ENCODE results near the gene JAM2. TPM values are rescaled to one million over a fixed set of nuclear protein-coding genes. Genes with fewer than 3 reads are reported as not detected.
A peak's percentile ranks its signal among the peaks of the same experiment; 100 is the strongest.

Gene JAM2
- total RNA-seq, 4 donors from 2014 or later, result 24.9 to 59.5 (median 38.2) TPM

- peak overlapping the region in 3 of 4 donors; percentile 35 to 50 (median 43) for H3K27ac ChIP-seq
- TF ChIP-seq EP300 (IDR thresholded peaks at IDR 0.05) (no peak), CTCF (IDR thresholded peaks at IDR 0.05) (no peak), POLR2AphosphoS5 (IDR thresholded peaks at IDR 0.05) (no peak), POLR2A (IDR thresholded peaks at IDR 0.05) (no peak)
- no peak overlapping the region for H3K4me3 ChIP-seq
- no peak for ATAC-seq
- peaks cover 0 to 68% of the 10 kb centered on the region in 2 donors for H3K36me3 ChIP-seq
- no peaks in the 10 kb centered on the region for H3K9me3 ChIP-seq
- peaks cover 0 to 37% (median 0%) of the 10 kb centered on the region in 3 donors for H3K4me1 ChIP-seq
- 20 to 73% methylated on average over 1 to 3 of the region's 3 CpGs for WGBS, 2 donors (ENCODE audit: low coverage in 1 of 2)
- no peaks in the 10 kb centered on the region for H3K27me3 ChIP-seq
Observed at GRCh38 chr21:25722631-25723030, 83.6 kb downstream of the JAM2 start.

- no peaks in the 10 kb centered on the region for H3K9me3 ChIP-seq
- 82% methylated on average over 5 to 6 of the region's 6 CpGs for WGBS, 2 donors (ENCODE audit: low coverage in 1 of 2)
- no peak for ATAC-seq
- peaks cover 0 to 66% (median 25%) of the 10 kb centered on the region in 3 donors for H3K4me1 ChIP-seq
- no peaks in the 10 kb centered on the region for H3K27me3 ChIP-seq
- TF ChIP-seq EP300 (IDR thresholded peaks at IDR 0.05), result no peak
- no peak for TF ChIP-seq CTCF (IDR thresholded peaks at IDR 0.05)
- TF ChIP-seq POLR2A (IDR thresholded peaks at IDR 0.05), result no peak
- peak overlapping the region in 3 of 4 donors; percentile 22 to 36 (median 33) for H3K27ac ChIP-seq
- H3K4me3 ChIP-seq, result no peak overlapping the region
- peaks cover 10 to 28% of the 10 kb centered on the region in 2 donors for H3K36me3 ChIP-seq
Observed at GRCh38 chr21:25732091-25732760, 93.2 kb downstream of the JAM2 start.

- peaks cover 2 to 10% of the 10 kb centered on the region in 2 donors for H3K36me3 ChIP-seq
- no peak for TF ChIP-seq POLR2A (IDR thresholded peaks at IDR 0.05)
- TF ChIP-seq CTCF (IDR thresholded peaks at IDR 0.05), result no peak
- H3K9me3 ChIP-seq, result no peaks in the 10 kb centered on the region
- peak overlapping the region; percentile 95 to 100 (median 97) for H3K27ac ChIP-seq
- no peak for ATAC-seq
- H3K4me3 ChIP-seq, result peak overlapping the region; percentile 79 to 91
- H3K4me1 ChIP-seq, result peaks cover 0 to 66% (median 25%) of the 10 kb centered on the region in 3 donors
- H3K27me3 ChIP-seq, result no peaks in the 10 kb centered on the region
- WGBS, 2 donors (ENCODE audit: low coverage in 1 of 2), result 2 to 5% methylated on average over 8 to 25 of the region's 30 CpGs
Observed at GRCh38 chr21:25733859-25734653, 95.0 kb downstream of the JAM2 start.

GRCh38 chr21:25734654-25734903 is 95.5 kb downstream of the JAM2 start:
- TF ChIP-seq EP300 (IDR thresholded peaks at IDR 0.05) (no peak), POLR2A (IDR thresholded peaks at IDR 0.05) (peak; percentile 64 to 80), POLR2AphosphoS5 (IDR thresholded peaks at IDR 0.05) (peak; percentile 85)
- 0% methylated on average over 5 of the region's 10 CpGs; no CpG with 5 or more reads in 1 of the 2 donors for WGBS, 2 donors (ENCODE audit: low coverage in 1 of 2)
- no peaks in the 10 kb centered on the region for H3K9me3 ChIP-seq
- peak overlapping the region; percentile 95 to 100 (median 97) for H3K27ac ChIP-seq
- peaks cover 0 to 4% of the 10 kb centered on the region in 2 donors for H3K36me3 ChIP-seq
- no peaks in the 10 kb centered on the region for H3K27me3 ChIP-seq
- H3K4me1 ChIP-seq, result peaks cover 0 to 65% (median 25%) of the 10 kb centered on the region in 3 donors
- H3K4me3 ChIP-seq, result peak overlapping the region; percentile 79 to 91
- no peak for ATAC-seq

- Histone ChIP-seq H3K27me3 (no peaks in the 10 kb centered on the region), H3K4me3 (peak within 1 kb of the TSS; percentile 79 to 91), H3K4me1 (peaks cover 0 to 60% (median 25%) of the 10 kb centered on the region in 3 donors), H3K36me3 (peaks cover 0 to 3% of the 10 kb centered on the region in 2 donors), H3K9me3 (no peaks in the 10 kb centered on the region), H3K27ac (peak within 1 kb of the TSS; percentile 95 to 100 (median 97))
- WGBS, 2 donors (ENCODE audit: low coverage in 1 of 2), result 1 to 2% methylated on average over 22 to 26 of the region's 64 CpGs
- TF ChIP-seq CTCF (IDR thresholded peaks at IDR 0.05) (peak in 3 of 4 experiments; percentile 15 to 32 (median 17)), POLR2A (IDR thresholded peaks at IDR 0.05) (peak; percentile 32 to 49), EP300 (IDR thresholded peaks at IDR 0.05) (no peak), POLR2AphosphoS5 (IDR thresholded peaks at IDR 0.05) (peak; percentile 75)
- ATAC-seq, result peak; percentile 97
Observed at GRCh38 chr21:25734904-25735645, 96.0 kb downstream of the JAM2 start, which contains the start of the genes ATP5PF and GABPA. ATP5PF (minus strand) TSS chr21:25734904; CDS start chr21:25729794, 5,110 bp downstream. GABPA (plus strand) TSS chr21:25734972; CDS start chr21:25741599, 6,627 bp downstream.

Measured in gastroesophageal sphincter (tissue), 4 donors.